HepG2 (cell line): ENCODE results near the gene ZNF20.

Source experiments
- CHD2 ChIP-seq: IDR thresholded peaks from 2 replicates; pipeline ENCODE4 v1.6.1; 2011; ENCODE audit warnings: low read depth, low read length, improper control_type of control experiment
- CTCF ChIP-seq: sonication (generic); formaldehyde crosslinking; IDR thresholded peaks from 2 replicates; pipeline ENCODE4 v1.5.0; 2020; ENCODE audit warnings: mild to moderate bottlenecking, missing genetic modification reagents, moderate library complexity
- POLR2A ChIP-seq, 2 experiments: IDR thresholded peaks; 2 replicates each; pipeline ENCODE4 v1.6.1; 2011; ENCODE audit warnings: low read depth in 2 of 2, low read length in 2 of 2, mild to moderate bottlenecking in 1 of 2, moderate library complexity in 1 of 2; ENCODE audit not compliant: insufficient read depth in 1 of 2
- POLR2AphosphoS5 ChIP-seq: IDR thresholded peaks from 2 replicates; pipeline ENCODE4 v1.6.1; 2012; ENCODE audit warnings: low read depth, low read length
- ZNF253 ChIP-seq: sonication (generic); formaldehyde crosslinking; IDR thresholded peaks from 2 replicates; pipeline ENCODE4 v1.8.0; 2022; ENCODE audit warnings: mild to moderate bottlenecking, missing genetic modification reagents, borderline replicate concordance

DNA sequence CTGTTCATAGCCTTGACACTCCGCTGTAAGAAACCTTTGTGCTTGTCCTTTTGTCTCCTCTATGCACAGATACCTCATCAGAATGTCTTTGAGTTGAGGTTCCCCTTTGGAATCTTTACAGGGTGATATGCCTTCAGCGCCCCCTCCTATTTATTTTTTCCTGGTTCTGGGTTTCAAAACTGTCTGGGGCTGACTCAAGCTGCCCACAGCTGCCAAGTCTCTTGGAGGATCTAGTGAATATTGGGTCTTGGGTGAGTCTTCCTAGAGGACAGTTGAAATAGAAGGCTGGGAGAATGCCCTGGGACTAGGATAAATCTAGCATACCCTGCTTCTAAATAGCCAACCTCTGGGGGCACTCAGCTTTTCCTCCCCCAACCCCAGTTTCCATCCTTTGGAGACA lies 23.7 kb upstream of the ZNF20 start:
- TF ChIP-seq CTCF (CRISPR knock-in tag), result no peak
- no peak for TF ChIP-seq CHD2
- TF ChIP-seq POLR2AphosphoS5, result no peak
- TF ChIP-seq POLR2A (IDR thresholded peaks at IDR 0.05; ENCODE audit: insufficient read depth in 1 of 2, low read depth in 2 of 2, low read length in 2 of 2), result no peak
- TF ChIP-seq ZNF253 (CRISPR knock-in tag), result no peak
